Retina (tissue), 1 donor: ENCODE data around the gene ZNF124.
A peak's percentile ranks its signal among the peaks of the same experiment; 100 is the strongest.
"Not testable (repeated sequence)": the region's sequence is repeated elsewhere in the genome, so short reads cannot be mapped to it uniquely, and the experiment has no call there.

ENCODE experiments used
- DNase-seq: peaks from one replicate; pipeline ENCODE4 v3.0.0-alpha.2; 2016

ZNF124 gene

GRCh38 chr1:247171875-247172563, at the start of gene ZNF124:
Gene ZNF124, minus strand, starts transcription at chr1:247172020. Its CDS starts 143 bp downstream, at chr1:247171877.
- DNase-seq, result peak; percentile 12

- DNase-seq, result not testable (repeated sequence)
These were observed 48.5 kb upstream of the ZNF124 start for GRCh38 chr1:247220280-247220679.

DNA sequence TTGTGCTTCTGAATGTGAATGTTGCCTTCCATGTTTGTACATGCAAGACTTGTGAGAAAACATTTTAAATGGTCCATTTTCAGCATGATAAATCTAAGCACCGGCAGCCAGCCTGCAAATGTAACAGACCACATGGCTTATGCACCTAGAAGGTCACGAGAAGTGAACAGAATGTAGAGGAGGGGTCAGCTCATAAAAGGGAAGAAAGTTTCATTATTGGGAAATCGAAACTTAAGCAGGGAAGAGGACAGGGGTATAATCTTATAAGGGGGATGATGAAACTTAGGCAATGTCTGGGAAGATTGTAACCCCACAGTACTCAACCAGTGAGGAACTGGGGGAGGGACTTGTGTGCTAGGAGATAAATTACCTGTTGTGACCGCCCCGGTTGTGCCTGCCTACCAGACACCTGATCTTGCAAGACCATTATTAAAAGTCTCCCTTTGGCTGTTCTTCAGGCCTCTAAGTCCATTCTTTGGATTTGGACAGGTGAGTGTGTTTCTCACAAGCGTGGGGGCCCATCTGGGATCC, 46.4 kb upstream of the ZNF124 start:
- no peak for DNase-seq

GRCh38 chr1:247216261-247216660, 44.4 kb upstream of the ZNF124 start:
- no peak for DNase-seq

GRCh38 chr1:247212627-247213617, 41.1 kb upstream of the ZNF124 start:
- no peak for DNase-seq

- no peak for DNase-seq
These were observed 40.2 kb upstream of the ZNF124 start for GRCh38 chr1:247212012-247212411.

DNA sequence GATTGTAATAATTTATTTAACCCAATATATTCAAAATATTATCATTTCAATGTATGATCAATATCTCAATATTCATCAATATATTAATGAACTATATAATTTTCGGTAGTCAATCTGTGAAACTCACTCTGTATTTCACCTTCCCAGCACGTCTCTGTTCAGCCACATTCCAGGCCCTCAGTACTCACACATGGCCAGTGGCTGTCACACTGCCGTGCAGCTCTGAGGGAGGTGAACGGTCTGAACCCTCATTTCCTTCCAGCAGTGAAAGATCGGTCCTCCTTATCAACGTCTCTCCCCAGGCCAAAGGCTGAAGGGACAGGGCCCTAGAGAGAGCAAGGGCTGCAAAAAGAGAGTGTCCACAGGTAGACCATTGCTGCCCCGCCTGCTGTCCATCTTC, 39.5 kb upstream of the ZNF124 start:
- no peak for DNase-seq

- DNase-seq, result peak; percentile 95
These were observed 38.7 kb upstream of the ZNF124 start for GRCh38 chr1:247210376-247211117.

- no peak for DNase-seq
These were observed 38.2 kb upstream of the ZNF124 start for GRCh38 chr1:247210062-247210375.

GRCh38 chr1:247209396-247209795, 37.6 kb upstream of the ZNF124 start:
- DNase-seq, result no peak

- DNase-seq, result no peak
These were observed 32.4 kb upstream of the ZNF124 start for GRCh38 chr1:247204177-247204647.

DNA sequence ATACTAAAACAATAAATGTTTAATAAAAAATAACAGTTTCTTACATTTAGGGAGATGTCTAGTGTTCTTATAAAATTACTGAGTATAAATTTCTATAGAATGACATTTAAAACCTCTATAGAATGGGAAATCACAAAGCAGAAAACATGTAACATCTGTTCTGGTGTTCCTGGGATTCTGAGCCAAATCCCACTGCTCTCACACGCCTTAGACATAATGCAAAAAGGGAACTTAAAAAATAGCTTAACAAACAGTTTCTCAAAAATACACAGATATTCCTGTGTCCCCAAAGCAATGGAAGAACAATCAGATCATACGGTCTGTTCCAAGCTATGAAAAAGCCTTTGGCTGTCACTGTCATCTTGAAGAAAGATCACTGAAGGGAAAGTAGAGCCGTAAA, 27.0 kb upstream of the ZNF124 start:
- DNase-seq, result no peak

DNA sequence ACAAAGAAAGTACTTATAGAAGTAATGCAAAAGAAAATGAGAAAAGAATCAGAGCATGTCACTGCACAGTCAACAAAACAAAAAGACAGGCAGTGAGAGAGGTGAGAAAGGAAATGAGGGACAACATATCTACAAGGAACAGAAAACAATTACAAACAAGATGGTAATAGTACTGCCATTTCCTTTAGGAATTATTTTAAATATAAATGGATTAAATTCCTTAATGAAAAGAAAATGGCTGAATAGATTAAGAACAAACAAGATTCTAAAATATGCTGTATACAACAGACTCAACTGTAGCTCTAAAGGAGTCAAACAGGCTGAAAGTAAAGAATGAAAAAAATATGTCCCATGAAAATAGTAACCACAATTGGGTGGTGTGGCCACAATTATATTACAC, 22.1 kb upstream of the ZNF124 start:
- no peak for DNase-seq

DNA sequence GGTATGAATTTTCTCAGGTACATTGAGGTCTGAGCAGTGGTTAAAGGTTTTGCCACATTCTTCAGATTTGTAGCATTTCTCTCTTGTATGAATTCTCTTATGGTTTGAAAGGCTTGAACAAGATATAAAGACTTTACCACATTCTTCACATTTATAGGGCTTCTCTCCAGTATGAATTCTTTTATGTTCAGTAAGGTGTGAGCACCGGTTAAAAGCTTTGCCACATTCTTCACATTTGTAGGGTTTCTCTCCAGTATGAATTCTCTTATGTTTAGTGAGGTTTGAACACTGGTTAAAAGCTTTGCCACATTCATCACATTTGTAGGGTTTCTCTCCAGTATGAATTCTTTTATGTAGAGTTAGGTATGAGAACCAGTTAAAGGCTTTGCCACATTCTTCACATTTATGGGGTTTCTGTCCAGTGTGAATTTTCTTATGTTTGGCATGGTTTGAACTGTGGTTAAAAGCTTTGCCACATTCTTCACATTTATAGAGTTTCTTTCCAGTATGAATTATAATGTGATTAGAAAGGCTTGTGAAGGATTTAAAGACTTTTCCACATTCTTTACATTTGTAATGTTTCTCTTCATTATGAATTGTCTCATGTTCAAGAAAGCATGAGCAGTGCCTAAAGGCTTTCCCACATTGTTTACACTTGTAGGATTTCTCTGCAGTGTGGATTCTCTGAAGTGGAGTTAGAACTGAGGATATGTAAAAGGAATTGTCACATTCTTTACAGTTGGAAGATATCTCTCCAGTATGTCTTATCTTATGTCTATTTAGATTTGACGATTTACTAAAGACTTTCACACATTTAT, 18.4 kb upstream of the ZNF124 start:
- no peak for DNase-seq

DNA sequence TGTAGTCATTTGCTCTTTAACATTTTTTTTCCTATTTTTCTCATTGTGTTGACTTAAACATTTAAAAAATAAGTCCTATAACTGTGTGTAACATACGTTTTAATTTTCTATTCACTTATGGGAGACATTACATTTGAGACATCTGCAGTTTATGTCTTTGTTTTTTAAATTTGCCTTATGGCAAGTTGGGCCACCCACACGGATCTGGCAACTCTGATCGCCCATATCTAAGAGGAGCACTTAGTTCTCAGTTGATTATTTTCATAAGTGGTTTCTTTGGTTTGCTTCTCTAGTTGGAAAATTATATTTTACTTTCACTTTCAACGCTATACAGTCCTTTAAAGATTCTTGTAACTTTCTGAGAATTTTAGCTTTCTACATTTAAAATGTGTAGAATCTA, 13.8 kb upstream of the ZNF124 start:
- no peak for DNase-seq

DNA sequence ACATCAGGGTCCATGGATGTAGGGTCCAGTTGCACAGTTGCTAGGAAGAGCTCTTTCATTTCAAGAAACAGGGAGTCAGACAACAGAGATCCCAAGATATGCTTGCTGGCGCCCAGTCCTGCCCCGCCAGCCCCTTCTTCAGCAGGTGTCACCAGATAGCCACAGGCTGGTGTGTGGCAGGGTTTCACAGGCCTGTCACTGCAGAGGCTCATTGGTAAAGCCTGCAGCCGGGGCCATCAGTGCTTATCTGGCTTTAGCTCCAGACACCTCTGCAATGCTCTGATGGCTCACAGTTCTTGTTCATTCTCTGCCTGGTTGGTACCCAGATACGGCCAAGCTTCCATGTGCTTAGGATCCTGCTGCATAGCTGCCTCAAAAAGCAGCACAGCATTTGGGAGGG, 12.4 kb upstream of the ZNF124 start:
- DNase-seq, result no peak

GRCh38 chr1:247182994-247183393, 11.2 kb upstream of the ZNF124 start:
- no peak for DNase-seq

DNA sequence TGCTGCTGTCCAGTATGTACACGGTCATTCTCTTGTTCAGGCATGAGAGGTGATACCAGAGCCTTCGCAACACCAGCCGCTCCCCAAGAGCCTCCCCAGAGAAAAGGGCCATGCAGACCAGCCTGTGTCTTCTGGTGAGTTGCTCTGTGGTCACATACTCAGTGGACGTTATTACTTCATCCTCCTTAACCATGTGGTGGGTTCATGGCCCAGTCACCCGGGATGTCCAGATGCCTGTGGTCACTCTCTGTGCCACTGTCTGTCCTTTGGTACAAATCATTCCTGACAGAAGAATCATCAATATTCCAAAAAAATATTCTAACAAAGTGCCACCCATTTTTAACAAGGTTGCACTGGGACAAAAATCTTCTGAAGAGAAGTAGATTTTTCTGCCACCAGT, 8.8 kb upstream of the ZNF124 start:
- no peak for DNase-seq

GRCh38 chr1:247177755-247178154, 5.9 kb upstream of the ZNF124 start:
- DNase-seq, result no peak

GRCh38 chr1:247175458-247175857, 3.6 kb upstream of the ZNF124 start:
- DNase-seq, result no peak

GRCh38 chr1:247173431-247173830, 1.6 kb upstream of the ZNF124 start:
- no peak for DNase-seq

DNA sequence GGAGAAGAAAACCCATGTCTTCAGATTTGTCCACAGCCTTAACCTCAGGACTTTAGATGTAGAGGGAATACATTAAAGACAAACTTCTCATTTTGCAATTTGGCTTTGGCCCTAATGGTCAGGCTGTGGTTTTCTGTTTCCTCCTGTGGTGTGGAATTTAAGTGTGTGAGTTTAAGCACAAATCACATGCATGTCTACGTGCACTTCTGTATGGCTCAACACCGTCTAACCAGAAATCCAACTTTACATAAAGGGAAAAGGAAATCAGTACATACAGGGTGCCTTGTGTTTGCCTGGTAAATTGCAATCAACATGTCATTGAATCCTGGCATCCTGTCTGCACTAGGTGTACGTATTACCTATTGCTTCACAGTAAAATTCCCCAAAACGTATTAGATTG, 1.2 kb upstream of the ZNF124 start:
- no peak for DNase-seq
